Activated CD8-positive, alpha-beta T cell treated with anti-CD3 and anti-CD28 coated beads for 36 hours (primary cell): ENCODE results near the gene HIVEP2. TPM values are rescaled to one million over a fixed set of nuclear protein-coding genes. Genes with fewer than 3 reads are reported as not detected.

Source experiments
- ATAC-seq: fragments of 200-7000 bp; cut with Tn5 transposase; one replicate; pipeline ENCODE4 v1.10.0; 2021; ENCODE audit warnings: mild to moderate bottlenecking, moderate library complexity
- CTCF ChIA-PET: fragments of 350-600 bp; sonication (Branson Sonifier 250); formaldehyde crosslinking; loops from one replicate; lab custom pipeline; 2021; ENCODE audit warnings: antibody characterized with exemption; lab: Charles Lee
- POLR2A ChIA-PET: fragments of 350-600 bp; sonication (Branson Sonifier 250); formaldehyde crosslinking; loops from one replicate; lab custom pipeline; 2021; ENCODE audit warnings: antibody characterized with exemption; lab: Charles Lee
- DNase-seq: peaks from one replicate; pipeline ENCODE4 v3.0.0-alpha.2; 2020
- H3K27ac Mint-ChIP-seq: one replicate; pipeline ENCODE4 v1.8.0; 2021; ENCODE audit warnings: mild to moderate bottlenecking, mixed read lengths
- H3K27me3 Mint-ChIP-seq: one replicate; pipeline ENCODE4 v1.8.0; 2021; ENCODE audit warnings: mixed read lengths
- H3K36me3 Mint-ChIP-seq: one replicate; pipeline ENCODE4 v1.8.0; 2021; ENCODE audit warnings: low read depth, mixed read lengths
- H3K4me1 Mint-ChIP-seq: one replicate; pipeline ENCODE4 v1.8.0; 2021; ENCODE audit warnings: low read depth, mixed read lengths
- H3K4me3 Mint-ChIP-seq: one replicate; pipeline ENCODE4 v1.8.0; 2021; ENCODE audit warnings: mild to moderate bottlenecking, moderate library complexity, mixed read lengths
- H3K9me3 Mint-ChIP-seq: one replicate; pipeline ENCODE4 v1.8.0; 2021; ENCODE audit warnings: mixed read lengths
- intact Hi-C: fragments of 100-400 bp; cut with micrococcal nuclease; formaldehyde crosslinking; loops from one replicate; pipeline ENCODE4 v1.10.0; 2022
- total RNA-seq, 2 experiments: library from RNA; stranded (reverse); gene quantifications; one replicate each; pipeline ENCODE4 v1.2.3, GENCODE V29; 2021
- TF ChIP-seq, protein P1 (sequence below): fragments of 200-600 bp; IDR thresholded peaks from one replicate; pipeline ENCODE4 v1.8.0; 2022; ENCODE audit warnings: antibody characterized with exemption, mild to moderate bottlenecking

HIVEP2 gene
- total RNA-seq, 2 experiments from 2014 or later: 31.8 to 38.1 TPM

DNA sequence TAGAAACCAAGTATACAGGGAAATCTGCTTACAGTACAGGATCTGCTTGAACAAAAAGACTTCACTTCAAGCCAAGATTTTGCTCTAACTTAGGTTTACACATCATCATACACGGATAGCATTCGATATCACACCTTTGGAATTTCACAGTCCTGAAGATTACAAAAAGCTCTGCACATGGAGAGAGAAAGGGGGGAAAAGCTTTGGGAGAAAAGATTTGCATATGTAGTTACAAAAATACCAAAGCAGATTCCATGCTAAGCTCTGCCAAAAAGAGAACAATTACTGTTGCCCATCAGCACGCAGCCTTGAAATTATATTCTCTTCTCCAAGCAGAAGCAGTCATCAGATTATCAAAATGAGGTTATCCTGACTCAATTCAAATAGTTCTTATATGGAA, 62.0 kb downstream of the HIVEP2 start:
- Mint-ChIP-seq H3K27ac (peak overlapping the region; percentile 100), H3K36me3 (peaks cover 64% of the 10 kb centered on the region), H3K9me3 (peaks cover 2% of the 10 kb centered on the region), H3K4me3 (peak overlapping the region; percentile 90), H3K4me1 (peaks cover 86% of the 10 kb centered on the region), H3K27me3 (no peaks in the 10 kb centered on the region)
- ATAC-seq (no peak), DNase-seq (no peak)
- POLR2A ChIA-PET: interaction anchor here (0.6 to 1.9 kb wide), 6 partner anchors 11 to 226 kb away, joined by 3 to 10 read pairs (median 4); partner anchors contain the start of gene HIVEP2
- intact Hi-C loops: no loop called here
- CTCF ChIA-PET: interaction anchor here (1.0 to 3.2 kb wide), 5 partner anchors 10 to 190 kb away, joined by 3 to 18 read pairs (median 9); no protein-coding TSS in a partner anchor
- TF ChIP-seq, protein P1, sequence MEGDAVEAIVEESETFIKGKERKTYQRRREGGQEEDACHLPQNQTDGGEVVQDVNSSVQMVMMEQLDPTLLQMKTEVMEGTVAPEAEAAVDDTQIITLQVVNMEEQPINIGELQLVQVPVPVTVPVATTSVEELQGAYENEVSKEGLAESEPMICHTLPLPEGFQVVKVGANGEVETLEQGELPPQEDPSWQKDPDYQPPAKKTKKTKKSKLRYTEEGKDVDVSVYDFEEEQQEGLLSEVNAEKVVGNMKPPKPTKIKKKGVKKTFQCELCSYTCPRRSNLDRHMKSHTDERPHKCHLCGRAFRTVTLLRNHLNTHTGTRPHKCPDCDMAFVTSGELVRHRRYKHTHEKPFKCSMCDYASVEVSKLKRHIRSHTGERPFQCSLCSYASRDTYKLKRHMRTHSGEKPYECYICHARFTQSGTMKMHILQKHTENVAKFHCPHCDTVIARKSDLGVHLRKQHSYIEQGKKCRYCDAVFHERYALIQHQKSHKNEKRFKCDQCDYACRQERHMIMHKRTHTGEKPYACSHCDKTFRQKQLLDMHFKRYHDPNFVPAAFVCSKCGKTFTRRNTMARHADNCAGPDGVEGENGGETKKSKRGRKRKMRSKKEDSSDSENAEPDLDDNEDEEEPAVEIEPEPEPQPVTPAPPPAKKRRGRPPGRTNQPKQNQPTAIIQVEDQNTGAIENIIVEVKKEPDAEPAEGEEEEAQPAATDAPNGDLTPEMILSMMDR: no peak

DNA sequence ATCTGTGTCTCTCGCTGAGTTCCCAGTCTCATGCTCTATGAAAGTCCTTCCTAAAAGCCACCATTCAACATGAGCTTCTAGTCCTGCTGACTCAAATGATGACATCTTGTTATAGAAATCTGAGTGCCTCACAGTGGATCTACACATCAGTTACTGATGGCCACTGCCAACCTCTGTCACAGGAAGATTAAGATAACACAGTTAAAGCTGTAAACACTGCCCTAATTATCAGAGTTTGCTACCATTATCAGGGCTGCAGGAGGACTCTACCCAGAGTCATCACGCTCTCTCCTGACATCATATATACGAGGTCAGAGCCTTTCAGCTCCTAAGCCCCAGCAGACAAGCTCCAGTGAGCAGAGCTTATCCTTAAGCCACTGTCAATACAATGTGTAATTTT, 63.2 kb downstream of the HIVEP2 start:
- Mint-ChIP-seq H3K36me3 (peaks cover 64% of the 10 kb centered on the region), H3K27ac (peak overlapping the region; percentile 18), H3K9me3 (no peaks in the 10 kb centered on the region), H3K4me1 (peaks cover 84% of the 10 kb centered on the region), H3K27me3 (no peaks in the 10 kb centered on the region), H3K4me3 (no peak overlapping the region)
- intact Hi-C loops: no loop called here
- no peak for DNase-seq
- no peak for ATAC-seq
- POLR2A ChIA-PET: interaction anchor here (1.0 to 2.9 kb wide), 8 partner anchors 10 to 64 kb away, joined by 3 to 14 read pairs (median 6); partner anchors contain the start of gene HIVEP2
- CTCF ChIA-PET: interaction anchor here (0.7 to 3.2 kb wide), 5 partner anchors 9 to 189 kb away, joined by 3 to 18 read pairs (median 9); no protein-coding TSS in a partner anchor
- TF ChIP-seq, protein P1: no peak

DNA sequence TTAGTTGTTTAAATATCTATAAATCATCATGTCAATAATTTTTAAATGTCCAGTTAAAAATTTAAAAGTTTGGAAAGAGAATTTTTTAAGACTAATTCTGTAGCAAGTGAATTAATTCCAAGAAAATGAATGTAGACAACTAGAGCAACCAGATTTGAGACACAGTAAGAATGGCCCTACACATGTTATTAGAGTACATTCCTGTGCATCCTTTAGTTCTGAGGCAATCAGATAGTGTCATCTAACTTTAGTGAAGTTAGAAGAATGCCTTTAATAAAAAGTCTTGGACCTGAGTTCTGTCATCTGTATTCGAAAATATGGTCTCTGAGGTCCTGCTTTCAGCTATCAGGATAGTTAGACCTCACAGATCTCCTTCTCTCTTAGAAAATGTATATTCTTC, 63.7 kb downstream of the HIVEP2 start:
- TF ChIP-seq, protein P1: no peak
- Mint-ChIP-seq H3K4me3 (no peak overlapping the region), H3K4me1 (peaks cover 81% of the 10 kb centered on the region), H3K9me3 (no peaks in the 10 kb centered on the region), H3K27ac (peak overlapping the region; percentile 18), H3K36me3 (peaks cover 63% of the 10 kb centered on the region), H3K27me3 (no peaks in the 10 kb centered on the region)
- ATAC-seq: no peak
- CTCF ChIA-PET: interaction anchor here (0.9 to 3.2 kb wide), 3 partner anchors 9 to 188 kb away, joined by 3 to 18 read pairs (median 11); no protein-coding TSS in a partner anchor
- intact Hi-C loops: no loop called here
- POLR2A ChIA-PET: interaction anchor here (1.0 to 2.9 kb wide), 8 partner anchors 9 to 64 kb away, joined by 3 to 14 read pairs (median 6); partner anchors contain the start of gene HIVEP2
- no peak for DNase-seq

DNA sequence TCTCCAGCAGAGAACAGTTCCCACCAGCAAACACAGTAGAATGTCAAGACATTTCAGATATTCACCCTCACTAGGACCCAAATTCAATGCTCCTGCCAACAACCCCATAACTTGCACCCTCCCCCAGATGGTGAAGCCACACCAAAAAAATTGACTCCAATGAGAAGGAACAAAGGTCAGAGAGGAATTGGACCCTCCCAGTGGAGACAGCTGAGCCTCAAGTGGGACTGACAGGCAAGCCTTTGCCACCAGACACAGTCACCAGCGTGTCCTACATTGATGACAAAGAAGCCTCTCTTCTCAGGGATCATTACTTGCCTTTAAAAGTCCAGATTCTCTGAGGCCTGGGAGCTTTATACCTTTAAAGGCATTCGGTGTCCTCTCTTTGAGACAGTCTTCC, 64.8 kb downstream of the HIVEP2 start:
- H3K9me3 Mint-ChIP-seq: no peaks in the 10 kb centered on the region
- H3K27ac Mint-ChIP-seq: peak overlapping the region; percentile 60
- H3K36me3 Mint-ChIP-seq: peaks cover 71% of the 10 kb centered on the region
- H3K4me1 Mint-ChIP-seq: peaks cover 83% of the 10 kb centered on the region
- intact Hi-C loops: no loop called here
- ChIA-PET CTCF (interaction anchor here (1.5 kb wide), 1 partner anchor 23 kb away, joined by 3 read pairs; no protein-coding TSS in a partner anchor), POLR2A (interaction anchor here (1.6 to 2.9 kb wide), 4 partner anchors 24 to 47 kb away, joined by 3 to 14 read pairs (median 9); no protein-coding TSS in a partner anchor)
- ATAC-seq (no peak), DNase-seq (no peak)
- TF ChIP-seq, protein P1: no peak
- no peaks in the 10 kb centered on the region for H3K27me3 Mint-ChIP-seq
- H3K4me3 Mint-ChIP-seq: no peak overlapping the region

DNA sequence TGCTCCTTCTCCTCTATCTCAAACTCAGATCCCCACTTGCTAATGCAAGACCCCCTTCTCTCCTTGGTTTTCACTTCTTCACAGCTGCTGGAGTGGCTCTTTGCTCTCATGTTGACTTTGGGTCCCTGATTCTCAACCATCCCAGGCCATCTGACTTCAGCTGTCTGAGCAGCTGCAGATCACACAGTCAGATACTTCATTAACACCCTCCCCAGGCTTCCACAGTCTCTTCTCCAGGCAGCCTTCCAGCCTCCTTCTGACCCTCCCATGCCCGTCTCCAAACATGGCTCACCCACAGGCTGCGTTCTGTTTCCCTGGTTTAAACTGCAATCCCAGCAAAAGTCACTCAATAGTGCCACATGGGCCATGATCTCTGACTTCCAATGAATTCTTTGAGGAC, 65.4 kb downstream of the HIVEP2 start:
- Mint-ChIP-seq H3K27me3 (no peaks in the 10 kb centered on the region), H3K4me3 (no peak overlapping the region), H3K36me3 (peaks cover 77% of the 10 kb centered on the region), H3K27ac (peak overlapping the region; percentile 60), H3K9me3 (no peaks in the 10 kb centered on the region), H3K4me1 (peaks cover 87% of the 10 kb centered on the region)
- no peak for ATAC-seq
- DNase-seq: no peak
- ChIA-PET CTCF (interaction anchor here (1.5 kb wide), 1 partner anchor 22 kb away, joined by 3 read pairs; no protein-coding TSS in a partner anchor), POLR2A (interaction anchor here (1.3 to 2.9 kb wide), 3 partner anchors 23 to 34 kb away, joined by 3 to 14 read pairs (median 7); no protein-coding TSS in a partner anchor)
- intact Hi-C loops: no loop called here
- TF ChIP-seq, protein P1: no peak
